Panc1 (cell line): ENCODE measurements around the gene PHLPP1. TPM values are rescaled to one million over a fixed set of nuclear protein-coding genes. Genes with fewer than 3 reads are reported as not detected.

Source experiments
- ATAC-seq: fragments of 200-7000 bp; cut with Tn5 transposase; 2 replicates; pipeline ENCODE4 v1.9.1; 2020; ENCODE audit warnings: mild to moderate bottlenecking, moderate library complexity
- BruUV-seq: library from RNA; stranded (reverse); fragments of 400-500 nt; replicated peaks from 2 replicates; lab custom pipeline; 2021; lab: Mats Ljungman, UMichigan
- CTCF ChIA-PET: fragments of 300-600 bp; sonication (Branson Sonifier 250); formaldehyde crosslinking; loops from one replicate; lab custom pipeline; 2022; ENCODE audit warnings: antibody characterized with exemption; lab: Charles Lee
- POLR2A ChIA-PET: fragments of 300-600 bp; sonication (Branson Sonifier 250); formaldehyde crosslinking; loops from one replicate; lab custom pipeline; 2022; ENCODE audit warnings: antibody characterized with exemption; lab: Charles Lee
- DNase-seq: peaks from one replicate; pipeline ENCODE4 v3.0.0-alpha.2; 2010; ENCODE audit warnings: low read depth, low spot score
- H3K27ac ChIP-seq: 2 replicates; pipeline ENCODE4 v1.5.1; 2011; ENCODE audit warnings: mild to moderate bottlenecking, low read length, inconsistent platforms
- H3K27me3 ChIP-seq: fragments of 200-500 bp; sonication (Bioruptor generic); 2 replicates; pipeline ENCODE4 v1.6.0; 2014; ENCODE audit warnings: low read length, inconsistent platforms; ENCODE audit not compliant: control insufficient read depth, insufficient read depth
- H3K36me3 ChIP-seq: fragments of 200-500 bp; sonication (Bioruptor generic); 2 replicates; pipeline ENCODE4 v1.5.1; 2014; ENCODE audit warnings: inconsistent platforms, mild to moderate bottlenecking, low read length, moderate library complexity; ENCODE audit not compliant: control insufficient read depth, insufficient read depth
- H3K4me1 ChIP-seq: 2 replicates; pipeline ENCODE4 v1.5.1; 2011; ENCODE audit warnings: inconsistent platforms, mild to moderate bottlenecking, low read length, moderate library complexity; ENCODE audit not compliant: control insufficient read depth, insufficient read depth
- H3K4me3 ChIP-seq, 2 experiments: 2 replicates each; pipeline ENCODE4 v1.5.1; 2011 to 2012; ENCODE audit warnings: low read depth in 2 of 2, low read length in 2 of 2, mild to moderate bottlenecking in 2 of 2, inconsistent platforms in 1 of 2, moderate library complexity in 1 of 2
- H3K9me3 ChIP-seq: fragments of 200-500 bp; sonication (Bioruptor generic); 2 replicates; pipeline ENCODE4 v1.5.1; 2014; ENCODE audit warnings: low read depth, mild to moderate bottlenecking, inconsistent platforms, low read length, moderate library complexity; ENCODE audit not compliant: control insufficient read depth, insufficient read depth
- POLR2AphosphoS5 ChIP-seq: IDR thresholded peaks from 2 replicates; pipeline ENCODE4 v1.6.1; 2012; ENCODE audit warnings: mild to moderate bottlenecking, low read depth, low read length, moderate library complexity
- SIN3A ChIP-seq: IDR thresholded peaks from 2 replicates; pipeline ENCODE4 v1.6.1; 2012; ENCODE audit warnings: low read depth, mild to moderate bottlenecking, low read length, moderate library complexity, borderline replicate concordance; ENCODE audit not compliant: insufficient read depth
- TCF7L2 ChIP-seq: IDR thresholded peaks from 2 replicates; pipeline ENCODE4 v1.6.1; 2011; ENCODE audit warnings: mild to moderate bottlenecking, low read depth, low read length, inconsistent platforms
- in situ Hi-C: cut with HindIII; loops from 2 replicates; pipeline ENCODE4 v1.10.0; 2016; ENCODE audit warnings: low sequenced_read_pairs, low pct_unique_long_range_greater_than_20kb
- intact Hi-C: fragments of 100-400 bp; cut with micrococcal nuclease; formaldehyde crosslinking; loops from one replicate; pipeline ENCODE4 v1.10.0; 2022; ENCODE audit not compliant: unreplicated experiment
- total RNA-seq: library from RNA; stranded (reverse); gene quantifications from one replicate; pipeline ENCODE4 v1.2.1, GENCODE V29; 2021; ENCODE audit not compliant: unreplicated experiment
- TF ChIP-seq, protein P1 (sequence below): fragments of 450-650 bp; IDR thresholded peaks from 2 replicates; pipeline ENCODE4 v1.5.1; 2017; ENCODE audit warnings: mild to moderate bottlenecking
- TF ChIP-seq, protein P2 (sequence below), 2 experiments: IDR thresholded peaks; 2 replicates each; pipeline ENCODE4 v1.6.1; 2011 to 2012; ENCODE audit warnings: low read depth in 2 of 2, control low read depth in 1 of 2, low read length in 1 of 2, mild to moderate bottlenecking in 1 of 2, moderate library complexity in 1 of 2; ENCODE audit not compliant: insufficient read depth in 1 of 2

Gene PHLPP1
- total RNA-seq, 1 experiment from 2014 or later = 6.3 TPM

DNA sequence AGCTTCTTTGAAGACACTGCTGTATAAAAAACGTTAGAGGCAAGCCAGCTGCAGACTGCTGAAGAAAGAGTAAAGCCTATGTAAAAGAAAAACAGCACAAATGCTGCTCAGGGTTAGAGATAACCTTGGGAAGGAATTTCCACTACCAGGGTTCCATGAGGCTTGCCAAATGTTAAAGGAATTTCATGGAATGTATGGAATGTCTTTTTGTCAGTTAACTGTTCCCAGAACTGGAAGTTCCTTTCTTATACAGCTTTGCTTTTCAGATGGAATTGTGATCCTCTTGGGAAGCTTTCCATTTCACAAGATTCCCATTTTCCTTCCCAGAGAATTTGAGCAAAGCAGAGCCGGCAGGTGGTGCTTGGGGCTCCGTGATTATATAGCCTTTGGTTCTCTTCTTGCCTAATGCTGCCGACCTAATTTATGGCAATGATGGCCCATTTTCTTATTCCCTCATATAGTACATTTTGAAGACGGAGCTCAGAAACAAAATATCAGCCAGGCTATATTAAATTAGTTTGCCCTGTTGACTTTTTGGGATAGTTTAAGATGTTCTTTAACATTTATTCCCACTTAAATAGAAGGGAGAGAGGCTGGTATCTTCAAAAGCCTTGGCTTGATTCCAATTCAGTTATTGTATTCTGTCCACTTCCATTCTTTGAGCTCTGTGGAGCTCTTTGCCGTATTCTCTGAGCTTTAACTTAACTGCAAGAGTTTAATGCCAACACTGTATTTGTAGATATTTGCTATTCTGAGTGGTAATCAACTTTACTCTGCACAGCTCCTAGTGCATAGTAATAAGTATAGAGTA is 162.3 kb downstream of the PHLPP1 start:
- POLR2A ChIA-PET = no interaction called here
- H3K36me3 ChIP-seq = no peaks in the 10 kb centered on the region
- no TSS peak for BruUV-seq
- in situ Hi-C loops = no loop called here
- no peak for ATAC-seq
- intact Hi-C loops = no loop called here
- H3K9me3 ChIP-seq = no peaks in the 10 kb centered on the region
- CTCF ChIA-PET = interaction anchor here (0.5 kb wide), 1 partner anchor 162 kb away, joined by 6 read pairs; the partner anchor contains the start of gene PHLPP1
- H3K27ac ChIP-seq = peak overlapping the region; percentile 23; the same call in 1 of the 2 replicates
- TF ChIP-seq, protein P1, sequence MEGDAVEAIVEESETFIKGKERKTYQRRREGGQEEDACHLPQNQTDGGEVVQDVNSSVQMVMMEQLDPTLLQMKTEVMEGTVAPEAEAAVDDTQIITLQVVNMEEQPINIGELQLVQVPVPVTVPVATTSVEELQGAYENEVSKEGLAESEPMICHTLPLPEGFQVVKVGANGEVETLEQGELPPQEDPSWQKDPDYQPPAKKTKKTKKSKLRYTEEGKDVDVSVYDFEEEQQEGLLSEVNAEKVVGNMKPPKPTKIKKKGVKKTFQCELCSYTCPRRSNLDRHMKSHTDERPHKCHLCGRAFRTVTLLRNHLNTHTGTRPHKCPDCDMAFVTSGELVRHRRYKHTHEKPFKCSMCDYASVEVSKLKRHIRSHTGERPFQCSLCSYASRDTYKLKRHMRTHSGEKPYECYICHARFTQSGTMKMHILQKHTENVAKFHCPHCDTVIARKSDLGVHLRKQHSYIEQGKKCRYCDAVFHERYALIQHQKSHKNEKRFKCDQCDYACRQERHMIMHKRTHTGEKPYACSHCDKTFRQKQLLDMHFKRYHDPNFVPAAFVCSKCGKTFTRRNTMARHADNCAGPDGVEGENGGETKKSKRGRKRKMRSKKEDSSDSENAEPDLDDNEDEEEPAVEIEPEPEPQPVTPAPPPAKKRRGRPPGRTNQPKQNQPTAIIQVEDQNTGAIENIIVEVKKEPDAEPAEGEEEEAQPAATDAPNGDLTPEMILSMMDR = no peak
- TF ChIP-seq, protein P2, sequence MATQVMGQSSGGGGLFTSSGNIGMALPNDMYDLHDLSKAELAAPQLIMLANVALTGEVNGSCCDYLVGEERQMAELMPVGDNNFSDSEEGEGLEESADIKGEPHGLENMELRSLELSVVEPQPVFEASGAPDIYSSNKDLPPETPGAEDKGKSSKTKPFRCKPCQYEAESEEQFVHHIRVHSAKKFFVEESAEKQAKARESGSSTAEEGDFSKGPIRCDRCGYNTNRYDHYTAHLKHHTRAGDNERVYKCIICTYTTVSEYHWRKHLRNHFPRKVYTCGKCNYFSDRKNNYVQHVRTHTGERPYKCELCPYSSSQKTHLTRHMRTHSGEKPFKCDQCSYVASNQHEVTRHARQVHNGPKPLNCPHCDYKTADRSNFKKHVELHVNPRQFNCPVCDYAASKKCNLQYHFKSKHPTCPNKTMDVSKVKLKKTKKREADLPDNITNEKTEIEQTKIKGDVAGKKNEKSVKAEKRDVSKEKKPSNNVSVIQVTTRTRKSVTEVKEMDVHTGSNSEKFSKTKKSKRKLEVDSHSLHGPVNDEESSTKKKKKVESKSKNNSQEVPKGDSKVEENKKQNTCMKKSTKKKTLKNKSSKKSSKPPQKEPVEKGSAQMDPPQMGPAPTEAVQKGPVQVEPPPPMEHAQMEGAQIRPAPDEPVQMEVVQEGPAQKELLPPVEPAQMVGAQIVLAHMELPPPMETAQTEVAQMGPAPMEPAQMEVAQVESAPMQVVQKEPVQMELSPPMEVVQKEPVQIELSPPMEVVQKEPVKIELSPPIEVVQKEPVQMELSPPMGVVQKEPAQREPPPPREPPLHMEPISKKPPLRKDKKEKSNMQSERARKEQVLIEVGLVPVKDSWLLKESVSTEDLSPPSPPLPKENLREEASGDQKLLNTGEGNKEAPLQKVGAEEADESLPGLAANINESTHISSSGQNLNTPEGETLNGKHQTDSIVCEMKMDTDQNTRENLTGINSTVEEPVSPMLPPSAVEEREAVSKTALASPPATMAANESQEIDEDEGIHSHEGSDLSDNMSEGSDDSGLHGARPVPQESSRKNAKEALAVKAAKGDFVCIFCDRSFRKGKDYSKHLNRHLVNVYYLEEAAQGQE (IDR thresholded peaks at IDR 0.05; ENCODE audit: insufficient read depth in 1 of 2, low read depth in 2 of 2, low read length in 1 of 2) = no peak
- TF ChIP-seq POLR2AphosphoS5 = no peak
- TF ChIP-seq TCF7L2 = no peak
- no peak for TF ChIP-seq SIN3A
- no peak overlapping the region for H3K4me3 ChIP-seq
- DNase-seq = no peak
- no peaks in the 10 kb centered on the region for H3K27me3 ChIP-seq
- H3K4me1 ChIP-seq = no peaks in the 10 kb centered on the region; the same call in 1 of the 2 replicates

GRCh38 chr18:62878305-62878704 is 163.0 kb downstream of the PHLPP1 start:
- Histone ChIP-seq H3K36me3 (no peaks in the 10 kb centered on the region), H3K4me1 (no peaks in the 10 kb centered on the region; the same call in 1 of the 2 replicates), H3K9me3 (no peaks in the 10 kb centered on the region), H3K27me3 (no peaks in the 10 kb centered on the region), H3K27ac (peak overlapping the region; percentile 12; the same call in 1 of the 2 replicates), H3K4me3 (no peak overlapping the region)
- DNase-seq (no peak), ATAC-seq (no peak)
- CTCF ChIA-PET = no interaction called here
- POLR2A ChIA-PET = no interaction called here
- intact Hi-C loops (no loop called here), in situ Hi-C loops (no loop called here)
- no TSS peak for BruUV-seq
- TF ChIP-seq, protein P1 = no peak
- TF ChIP-seq TCF7L2 (no peak), POLR2AphosphoS5 (no peak), SIN3A (no peak)
- TF ChIP-seq, protein P2 (IDR thresholded peaks at IDR 0.05; ENCODE audit: insufficient read depth in 1 of 2, low read depth in 2 of 2, low read length in 1 of 2) = no peak
